Measurements from ENCODE around the gene SARS1. TPM values are rescaled to one million over a fixed set of nuclear protein-coding genes. Genes with fewer than 3 reads are reported as not detected.

The SARS1 gene
- total and polyA plus RNA-seq, 2 of the 8 experiments (the other 6 are each of a cell fraction or from before 2014, with no cell fraction given): 83.1 to 146 TPM

DNA sequence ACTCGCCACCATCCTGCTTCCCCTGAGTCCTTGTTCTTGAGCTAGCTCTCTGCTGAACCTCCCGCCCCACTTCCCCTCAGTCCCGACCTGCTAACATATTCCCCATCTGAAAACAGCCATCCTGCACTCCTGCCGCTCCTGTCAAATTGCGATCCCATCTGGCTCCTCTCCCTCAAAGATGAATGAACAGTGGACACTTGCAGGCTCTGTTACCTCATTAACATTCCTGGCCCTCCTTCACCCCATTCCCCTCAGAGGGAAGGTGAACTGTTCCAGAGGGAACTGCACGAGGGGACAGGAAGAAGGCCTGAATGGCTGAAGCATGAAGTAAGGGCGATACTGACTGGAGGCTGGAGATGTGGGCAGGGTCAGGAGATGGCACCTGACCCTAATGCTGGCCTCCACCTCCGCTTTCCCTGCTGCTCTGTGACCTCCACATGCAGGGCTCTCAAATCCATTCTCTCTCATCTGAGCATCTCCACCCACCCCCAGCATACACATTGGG, 28.2 kb downstream of the SARS1 start:
- Histone ChIP-seq H3K36me3 (ENCODE audit: control insufficient read depth in 2 of 4, insufficient read depth in 4 of 4, low read length in 3 of 4) (peaks cover 6 to 20% (median 13%) of the 10 kb centered on the region in 4 experiments), H3K79me2 (ENCODE audit: control insufficient read depth in 1 of 2, insufficient read depth in 2 of 2, low read length in 2 of 2) (no peaks in the 10 kb centered on the region), H2BK5ac (ENCODE audit: low read depth, low read length) (peak overlapping the region; percentile 47; the same call in 1 of the 2 replicates), H3K18ac (ENCODE audit: extremely low read depth, low read length) (peak overlapping the region; percentile 36; the same call in 1 of the 2 replicates), H4K8ac (ENCODE audit: extremely low read depth, insufficient read depth, low read length) (no peak overlapping the region), H3K27ac (ENCODE audit: low read depth, low read length) (no peak overlapping the region), H4K20me1 (replicated peaks in 1 of 2; ENCODE audit: control insufficient read depth in 1 of 2, insufficient read depth in 2 of 2, low read length in 2 of 2) (no peaks in the 10 kb centered on the region), H3K4me1 (replicated peaks in 1 of 4; ENCODE audit: control insufficient read depth in 3 of 4, insufficient read depth in 4 of 4, low read length in 3 of 4) (peaks cover 21 to 44% (median 30%) of the 10 kb centered on the region in 4 experiments), H3K23me2 (ENCODE audit: low read depth, low read length) (peaks cover 3% of the 10 kb centered on the region; the same call in 1 of the 2 replicates), H2BK20ac (ENCODE audit: low read length) (no peak overlapping the region), H2AFZ (ENCODE audit: low read length) (no peak overlapping the region), H3K14ac (ENCODE audit: insufficient read length) (no peak overlapping the region), H3K4ac (replicated peaks; ENCODE audit: insufficient read length, low read depth, low read length) (peak overlapping the region; percentile 57), H2BK12ac (ENCODE audit: low read depth, low read length) (peak overlapping the region; percentile 83; the same call in 1 of the 2 replicates), H2AK5ac (ENCODE audit: low read depth, low read length) (no peak overlapping the region), H3K79me1 (ENCODE audit: low read depth, low read length) (no peaks in the 10 kb centered on the region), H3K4me3 (ENCODE audit: extremely low read depth in 1 of 4, insufficient read depth in 2 of 4, low read depth in 3 of 4, low read length in 4 of 4) (no peak overlapping the region), H2BK15ac (ENCODE audit: low read length) (peak overlapping the region; percentile 99), H3K56ac (replicated peaks; ENCODE audit: insufficient read length, low read depth, low read length) (no peak overlapping the region), H4K91ac (replicated peaks; ENCODE audit: insufficient read length, low read length) (no peak overlapping the region), H3K9me3 (ENCODE audit: insufficient read depth in 2 of 2, low read depth in 1 of 2, low read length in 1 of 2) (no peaks in the 10 kb centered on the region), H3K27me3 (replicated peaks in 1 of 4; ENCODE audit: control insufficient read depth in 3 of 4, extremely low read depth in 1 of 4, insufficient read depth in 3 of 4, low read length in 3 of 4) (no peaks in the 10 kb centered on the region), H3K9ac (replicated peaks in 1 of 4; ENCODE audit: extremely low read depth in 1 of 4, low read depth in 3 of 4, low read length in 3 of 4) (no peak overlapping the region), H3K23ac (ENCODE audit: insufficient read length) (no peak overlapping the region), H2BK120ac (replicated peaks; ENCODE audit: low read depth, low read length) (no peak overlapping the region), H3K4me2 (ENCODE audit: insufficient read depth in 1 of 2, low read depth in 2 of 2, low read length in 2 of 2) (0 out of 4 replicates have a peak overlapping the region, but pooled peaks of 1 of the 2 experiments have one; percentile 46), H4K5ac (ENCODE audit: insufficient read length, low read depth, low read length) (no peak overlapping the region)
- 78% methylated on average over 8 of the region's 8 CpGs; no CpG with 5 or more reads in 1 of the 2 experiments for WGBS, 2 experiments (ENCODE audit: extremely low coverage in 1 of 2, insufficient coverage in 1 of 2, insufficient read length in 1 of 2, insufficient replicate concordance in 2 of 2, low coverage in 1 of 2, low lambda C conversion rate in 2 of 2, missing lambda C conversion rate in 1 of 2)
- FAIRE-seq (no peak), DNase-seq (ENCODE audit: low read depth in 1 of 2, low spot score in 2 of 2) (no peak)
- ChIA-PET POLR2A (ENCODE audit: partially characterized antibody) (interaction anchor here (0.6 to 15.9 kb wide), 7 partner anchors 10 to 161 kb away, joined by 3 to 252 read pairs (median 14); partner anchors contain the start of gene CELSR2), CTCF (ENCODE audit: partially characterized antibody) (interaction anchor here (0.6 to 28.7 kb wide), 5 partner anchors 10 to 265 kb away, joined by 4 to 651 read pairs (median 43); partner anchors contain the start of genes CELSR2 and SARS1)
- TF ChIP-seq TEAD4 (IDR thresholded peaks at IDR 0.05; ENCODE audit: low read depth, low read length): no peak
- TF ChIP-seq RAD21 (IDR thresholded peaks at IDR 0.05 in 1 of 2, conservative IDR thresholded peaks at IDR 0.05 in 1 of 2; ENCODE audit: low read depth in 2 of 2, low read length in 2 of 2): no peak
- TF ChIP-seq CBX5 (IDR thresholded peaks at IDR 0.05; ENCODE audit: low read depth, low read length): no peak
- TF ChIP-seq MAFK (IDR thresholded peaks at IDR 0.05; ENCODE audit: low read depth, low read length): no peak
- no peak for TF ChIP-seq RXRA (IDR thresholded peaks at IDR 0.05; ENCODE audit: insufficient read depth, low read depth, low read length)
- TF ChIP-seq SIRT6 (IDR thresholded peaks at IDR 0.05; ENCODE audit: low read length): no peak
- no peak for TF ChIP-seq CEBPB (IDR thresholded peaks at IDR 0.05; ENCODE audit: low read depth, low read length)
- no peak for TF ChIP-seq CHD1 (IDR thresholded peaks at IDR 0.05; ENCODE audit: low read depth, low read length)
- no peak for TF ChIP-seq PHF8 (conservative IDR thresholded peaks at IDR 0.05; ENCODE audit: low read depth, low read length)
- TF ChIP-seq KDM1A (IDR thresholded peaks at IDR 0.05; ENCODE audit: borderline replicate concordance, low read length): no peak
- TF ChIP-seq SP1 (IDR thresholded peaks at IDR 0.05; ENCODE audit: low read depth, low read length): no peak
- TF ChIP-seq SIX5 (IDR thresholded peaks at IDR 0.05; ENCODE audit: low read depth, low read length): no peak
